ENCODE measurements around the gene BIRC6.

BIRC6 gene

GRCh38 chr2:32377928-32378327, 21.1 kb downstream of the BIRC6 start:
- no peak for DNase-seq

- no peak for DNase-seq
These were observed 22.5 kb downstream of the BIRC6 start for GRCh38 chr2:32379352-32379751.

- DNase-seq: no peak
These were observed 27.0 kb downstream of the BIRC6 start for GRCh38 chr2:32383858-32384257.

- DNase-seq: no peak
These were observed 27.7 kb downstream of the BIRC6 start for GRCh38 chr2:32384529-32384928.

DNA sequence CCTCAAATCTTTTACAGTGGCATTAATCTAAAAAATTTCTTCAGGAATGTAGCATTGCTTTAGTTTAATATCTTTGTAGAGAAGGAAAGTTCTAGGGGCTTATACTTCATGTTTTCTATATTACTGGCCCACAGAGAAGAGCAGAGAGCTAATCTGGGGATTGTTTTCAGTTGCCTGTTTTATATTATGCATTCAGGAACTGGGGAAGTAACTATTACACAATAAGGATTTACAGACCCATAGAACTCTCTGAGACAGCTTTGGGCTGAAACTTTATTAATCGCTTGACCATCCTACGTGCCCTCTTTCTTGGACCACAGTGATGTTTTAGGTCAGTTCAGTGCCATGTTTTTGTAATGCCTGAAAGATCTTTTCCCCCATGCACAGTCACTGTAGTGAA, 29.9 kb downstream of the BIRC6 start:
- DNase-seq: no peak

- no peak for DNase-seq
These were observed 42.4 kb downstream of the BIRC6 start for GRCh38 chr2:32399221-32399620.

- no peak for DNase-seq
These were observed 45.3 kb downstream of the BIRC6 start for GRCh38 chr2:32402091-32402490.

DNA sequence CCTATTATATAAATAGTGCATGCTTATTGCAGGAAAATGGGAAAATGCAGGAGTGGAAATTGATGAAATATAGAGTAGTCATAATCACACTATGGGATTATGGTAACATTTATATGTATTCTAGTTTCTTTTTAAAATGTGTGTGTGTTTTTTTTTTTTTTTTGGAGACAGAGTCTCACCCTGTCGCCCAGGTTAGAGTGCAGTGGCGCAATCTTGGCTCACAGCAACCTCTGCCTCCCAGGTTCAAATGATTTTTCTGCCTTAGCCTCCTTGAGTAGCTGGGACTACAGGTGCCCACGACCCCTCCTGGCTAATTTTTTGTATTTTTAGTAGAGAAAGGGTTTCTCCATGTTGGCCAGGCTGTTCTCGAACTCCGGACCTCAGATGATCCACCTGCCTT, 47.0 kb downstream of the BIRC6 start:
- no peak for DNase-seq

GRCh38 chr2:32404691-32405090, 47.9 kb downstream of the BIRC6 start:
- no peak for DNase-seq

DNA sequence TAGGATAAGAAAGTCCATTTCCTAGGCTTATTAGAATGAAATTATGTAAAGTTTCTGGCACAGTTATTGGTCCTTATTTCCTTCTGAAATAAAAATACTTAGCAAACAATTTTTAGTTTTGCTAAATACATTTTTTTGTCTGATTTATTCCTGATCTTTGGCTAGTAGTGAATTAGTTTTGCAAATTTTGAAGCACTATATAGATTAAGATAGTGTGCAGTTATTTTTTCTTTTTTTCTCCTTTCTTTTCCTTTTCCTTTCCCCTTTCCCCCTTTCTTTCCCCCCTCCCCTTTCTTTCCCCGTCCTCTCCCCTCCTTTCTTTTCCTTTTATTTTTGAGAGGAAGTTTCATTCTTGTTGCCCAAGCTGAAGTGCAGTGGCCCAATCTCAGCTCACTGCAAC, 59.7 kb downstream of the BIRC6 start:
- DNase-seq: no peak

- no peak for DNase-seq
These were observed 60.8 kb downstream of the BIRC6 start for GRCh38 chr2:32417659-32418058.

DNA sequence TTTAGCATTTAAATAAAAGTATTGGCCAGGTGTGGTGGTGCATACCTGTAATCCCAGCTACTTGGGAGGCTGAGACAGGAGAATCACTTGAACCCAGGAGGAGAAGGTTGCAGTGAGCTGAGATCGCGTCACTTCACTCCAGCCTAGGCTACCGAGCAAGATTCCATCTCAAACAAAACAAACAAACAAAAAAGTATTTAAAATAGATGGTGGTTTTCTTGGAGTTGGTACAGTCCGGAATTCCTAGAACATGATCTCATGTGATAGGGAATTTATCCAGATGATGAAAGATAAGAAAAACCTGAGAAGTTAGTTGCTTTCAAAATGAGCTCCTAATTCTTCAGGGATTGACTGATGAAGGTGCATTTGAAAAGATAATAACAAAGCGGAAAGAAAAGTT, 62.0 kb downstream of the BIRC6 start:
- no peak for DNase-seq

GRCh38 chr2:32422133-32422532, 65.3 kb downstream of the BIRC6 start:
- no peak for DNase-seq

GRCh38 chr2:32423536-32423935, 66.7 kb downstream of the BIRC6 start:
- DNase-seq: no peak

DNA sequence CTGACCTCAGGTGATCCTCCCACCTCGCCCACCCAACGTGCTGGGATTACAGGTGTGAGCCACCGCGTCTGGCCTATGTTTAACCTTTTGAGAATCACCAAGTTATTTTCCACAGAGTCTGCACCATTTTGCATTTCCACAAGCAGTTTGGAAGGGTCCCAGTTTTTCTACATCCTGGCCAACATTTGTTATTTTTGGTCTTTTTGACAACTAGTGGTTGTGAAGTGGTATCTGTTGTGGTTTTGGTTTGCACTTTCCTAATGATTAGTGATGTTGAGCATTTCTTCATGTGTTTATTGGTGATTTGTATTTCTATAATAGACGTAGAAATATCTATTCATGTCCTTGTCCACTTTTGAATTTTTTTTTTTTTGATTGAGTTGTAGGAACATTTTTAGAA, 67.9 kb downstream of the BIRC6 start:
- no peak for DNase-seq

DNA sequence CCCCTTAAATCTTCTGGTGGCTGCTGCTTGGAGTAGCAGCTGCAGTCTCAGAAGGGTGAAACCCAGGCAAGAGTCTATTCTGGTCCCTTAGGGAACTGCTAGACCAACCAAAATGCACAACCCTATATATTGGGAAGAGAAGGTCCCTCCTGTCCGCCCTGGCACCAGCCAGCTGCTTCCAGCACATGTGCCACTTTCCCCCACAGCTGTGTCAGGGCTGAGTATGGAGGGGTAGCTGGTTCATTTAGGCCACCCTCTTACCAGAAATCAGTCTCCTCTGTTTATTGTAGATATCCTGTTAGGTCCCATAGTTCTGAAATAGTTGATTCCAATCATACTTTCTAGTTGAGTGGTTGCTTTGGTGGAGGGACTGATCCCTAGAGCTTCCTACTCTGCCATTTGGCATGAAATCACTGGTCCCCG, 68.9 kb downstream of the BIRC6 start:
- no peak for DNase-seq

DNA sequence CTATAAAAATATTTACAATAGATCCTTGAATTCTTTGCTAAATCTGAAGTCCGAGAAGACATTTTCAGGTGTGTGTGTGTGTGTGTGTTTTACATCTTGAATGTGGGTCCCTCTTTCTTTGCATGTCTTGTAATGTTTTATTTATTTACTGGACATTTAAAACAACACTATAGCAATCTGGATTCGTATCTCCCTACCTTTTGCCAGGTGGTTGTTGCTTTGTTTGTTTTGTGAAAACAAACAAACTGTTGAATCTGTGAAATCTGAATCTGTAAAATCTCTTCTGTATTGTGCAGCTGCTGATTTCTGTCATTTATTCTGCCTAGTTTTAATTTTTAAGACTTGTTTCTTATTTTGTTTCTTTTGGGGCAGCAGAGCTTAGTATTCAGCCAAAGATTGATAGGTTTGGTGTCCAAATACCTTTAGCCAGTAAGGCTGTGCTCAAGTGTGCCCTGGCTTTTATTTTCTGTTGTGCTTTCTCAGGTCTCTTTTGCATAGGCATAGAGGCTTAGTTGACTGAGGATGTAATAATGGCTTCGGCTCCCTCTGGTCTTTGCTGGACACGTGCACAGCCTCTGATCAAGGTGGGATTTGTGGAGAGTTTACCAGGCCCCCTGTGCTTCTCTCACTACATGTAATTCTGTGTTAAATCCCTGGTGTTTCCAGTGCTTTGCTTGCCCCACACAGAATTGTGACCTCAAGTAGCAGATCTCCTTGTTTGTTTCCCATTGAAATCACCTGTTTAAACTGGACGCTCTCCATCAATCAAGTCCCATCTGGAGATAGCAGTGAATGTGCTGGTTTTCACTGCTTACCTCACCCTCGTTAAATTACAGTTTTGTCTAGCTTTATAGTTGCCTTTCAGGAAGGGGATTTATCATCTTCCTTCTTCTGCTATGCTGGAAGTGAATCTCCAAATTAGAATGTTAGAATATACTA, 71.1 kb downstream of the BIRC6 start:
- DNase-seq: no peak

GRCh38 chr2:32430804-32431203, 74.0 kb downstream of the BIRC6 start:
- DNase-seq: no peak

- no peak for DNase-seq
These were observed 79.3 kb downstream of the BIRC6 start for GRCh38 chr2:32436150-32436549.

- no peak for DNase-seq
These were observed 85.2 kb downstream of the BIRC6 start for GRCh38 chr2:32442020-32442467.

DNA sequence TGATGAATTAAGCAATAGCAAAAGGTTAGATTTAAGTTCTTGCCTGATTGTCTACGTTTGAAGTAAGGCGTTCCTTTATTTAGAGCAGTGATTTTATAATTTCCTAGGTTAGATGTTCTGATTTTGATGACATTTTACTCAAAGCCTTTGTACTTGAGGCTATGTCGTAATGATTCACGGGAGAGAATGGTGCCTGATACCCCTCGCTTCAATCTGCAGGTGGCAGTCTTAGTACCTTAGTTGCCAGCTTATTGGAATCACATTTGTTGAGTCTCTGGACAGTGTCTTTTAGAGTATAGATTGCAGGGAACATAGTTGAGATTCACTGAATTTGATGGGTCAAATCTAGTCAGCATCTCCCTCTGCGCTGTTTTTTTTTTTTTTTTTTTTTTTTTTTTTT, 89.5 kb downstream of the BIRC6 start:
- DNase-seq: no peak

- no peak for DNase-seq
These were observed 94.0 kb downstream of the BIRC6 start for GRCh38 chr2:32450851-32451250.

DNA sequence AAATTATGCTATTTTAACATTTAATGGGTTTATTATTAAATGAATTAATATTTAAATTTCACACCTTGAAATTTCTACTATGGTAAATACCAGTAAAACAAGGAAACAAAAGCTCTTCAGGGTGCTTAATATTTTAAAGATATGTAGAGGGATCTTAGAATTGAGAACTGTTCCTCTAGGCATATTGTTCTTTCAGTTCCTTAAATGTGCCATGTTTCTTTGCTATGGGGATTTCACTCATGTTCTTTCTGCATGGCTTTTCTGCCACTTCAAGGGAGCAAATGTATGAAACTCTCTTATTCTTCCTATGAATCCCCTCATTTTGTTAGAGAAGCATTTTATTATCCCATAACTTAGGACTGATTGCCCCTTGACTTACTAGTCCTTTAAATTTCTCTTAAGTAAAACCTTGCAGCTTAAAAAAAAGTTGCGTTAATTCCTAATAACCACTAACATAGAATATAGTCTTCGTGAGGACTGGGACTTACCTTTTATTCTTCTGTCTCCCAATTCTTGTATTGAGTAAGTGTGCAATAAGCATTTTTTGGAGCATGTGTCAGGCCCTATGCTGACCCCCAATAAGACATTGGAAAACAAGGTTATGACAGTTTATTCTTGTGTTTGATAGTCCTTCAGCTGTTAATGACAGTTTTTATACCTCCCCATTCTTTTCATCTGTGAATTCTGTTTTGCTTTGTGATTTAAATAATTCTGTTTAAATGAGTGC, 95.7 kb downstream of the BIRC6 start:
- DNase-seq: no peak

All from CD4-positive, alpha-beta T cell treated with Interferon alpha-2 for 1 hour (primary cell).